Naive thymus-derived CD8-positive, alpha-beta T cell (primary cell): ENCODE data around the gene ALPP. TPM values are rescaled to one million over a fixed set of nuclear protein-coding genes. Genes with fewer than 3 reads are reported as not detected.
"Not testable (repeated sequence)": the region's sequence is repeated elsewhere in the genome, so short reads cannot be mapped to it uniquely, and the experiment has no call there.

Experiments
- ATAC-seq, 2 donors: fragments of 150-1000 bp; cut with Tn5 transposase in 1 of 2; sonication (Bioruptor Pico), chemical (Tn5 transposase) in 1 of 2; 1 replicate in 1 of 2; 2 replicates in 1 of 2; pipeline ENCODE4 v1.10.0; 2021; ENCODE audit warnings: mild to moderate bottlenecking in 2 of 2, moderate library complexity in 2 of 2
- POLR2A ChIA-PET: fragments of 350-600 bp; sonication (Branson Sonifier 250); formaldehyde crosslinking; loops from one replicate; lab custom pipeline; 2021; ENCODE audit warnings: antibody characterized with exemption; lab: Charles Lee
- DNase-seq, 10 donors: peaks; one replicate each; pipeline versions ENCODE4 v3.0.0 to v3.0.0-alpha.2; 2020 to 2022
- H3K27ac Mint-ChIP-seq, 10 donors: one replicate each; pipeline ENCODE4 v1.8.0; 2020 to 2022; ENCODE audit warnings: mild to moderate bottlenecking in 10 of 10, mixed read lengths in 10 of 10, moderate library complexity in 4 of 10, inconsistent platforms in 1 of 10
- H3K27me3 Mint-ChIP-seq, 5 donors: one replicate each; pipeline ENCODE4 v1.8.0; 2021 to 2022; ENCODE audit warnings: mixed read lengths in 5 of 5
- H3K36me3 Mint-ChIP-seq, 3 donors: one replicate each; pipeline ENCODE4 v1.8.0; 2020 to 2022; ENCODE audit warnings: mixed read lengths in 3 of 3, mild to moderate bottlenecking in 2 of 3, inconsistent platforms in 1 of 3
- H3K4me1 Mint-ChIP-seq, 4 donors: one replicate each; pipeline ENCODE4 v1.8.0; 2021 to 2022; ENCODE audit warnings: mixed read lengths in 4 of 4
- H3K4me3 Mint-ChIP-seq, 10 donors: one replicate each; pipeline ENCODE4 v1.8.0; 2020 to 2022; ENCODE audit warnings: mild to moderate bottlenecking in 10 of 10, mixed read lengths in 10 of 10, moderate library complexity in 6 of 10, inconsistent platforms in 1 of 10
- H3K9me3 Mint-ChIP-seq, 9 donors: one replicate each; pipeline ENCODE4 v1.8.0; 2020 to 2022; ENCODE audit warnings: mixed read lengths in 9 of 9, mild to moderate bottlenecking in 3 of 9, inconsistent platforms in 1 of 9, moderate library complexity in 1 of 9
- polyA plus RNA-seq, 3 donors: library from polyadenylated mRNA; unstranded; fragments of 300-500 nt; fragmentation: Illumina TruSeq; gene quantifications; one replicate each; pipeline ENCODE4 v1.2.3, GENCODE V29; 2021
- total RNA-seq, 8 experiments: library from RNA in 2 of 8; stranded (reverse) in 2 of 8; gene quantifications; one replicate each; pipeline ENCODE4 v1.2.3 and lab custom pipeline; 2021 to 2026

The ALPP gene
- total and polyA plus RNA-seq, 5 experiments from 2014 or later = not detected

DNA sequence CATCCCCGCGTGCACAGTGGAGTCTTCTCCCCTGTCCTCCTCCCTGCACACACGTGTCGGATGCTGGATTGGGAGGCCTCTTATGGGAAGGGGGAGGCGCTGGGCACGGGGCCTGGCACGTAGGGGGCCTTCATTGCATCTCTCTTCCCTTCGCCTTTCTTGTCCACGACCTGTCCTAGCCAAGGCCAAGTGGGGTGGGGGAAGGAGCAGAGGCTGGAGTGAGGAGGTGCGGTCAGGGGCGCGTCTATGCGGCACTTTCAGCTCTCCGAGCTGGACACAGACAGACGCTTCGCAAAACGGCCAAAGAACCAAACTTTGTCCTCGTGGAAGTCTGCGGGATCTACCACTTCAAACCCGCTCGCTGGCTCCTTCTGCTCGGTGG is 41.5 kb downstream of the ALPP start:
- peaks cover 0 to 15% (median 0%) of the 10 kb centered on the region in 9 donors for H3K9me3 Mint-ChIP-seq
- no peak for DNase-seq
- no peak overlapping the region for H3K27ac Mint-ChIP-seq
- peaks cover 20 to 52% (median 26%) of the 10 kb centered on the region in 5 donors for H3K27me3 Mint-ChIP-seq
- H3K36me3 Mint-ChIP-seq = peaks cover 0 to 16% (median 0%) of the 10 kb centered on the region in 3 donors
- no peak for ATAC-seq
- POLR2A ChIA-PET = no interaction called here
- H3K4me3 Mint-ChIP-seq = peak overlapping the region in 8 of 10 donors; percentile 42 to 78 (median 52)
- peaks cover 6 to 21% (median 17%) of the 10 kb centered on the region in 4 donors for H3K4me1 Mint-ChIP-seq

DNA sequence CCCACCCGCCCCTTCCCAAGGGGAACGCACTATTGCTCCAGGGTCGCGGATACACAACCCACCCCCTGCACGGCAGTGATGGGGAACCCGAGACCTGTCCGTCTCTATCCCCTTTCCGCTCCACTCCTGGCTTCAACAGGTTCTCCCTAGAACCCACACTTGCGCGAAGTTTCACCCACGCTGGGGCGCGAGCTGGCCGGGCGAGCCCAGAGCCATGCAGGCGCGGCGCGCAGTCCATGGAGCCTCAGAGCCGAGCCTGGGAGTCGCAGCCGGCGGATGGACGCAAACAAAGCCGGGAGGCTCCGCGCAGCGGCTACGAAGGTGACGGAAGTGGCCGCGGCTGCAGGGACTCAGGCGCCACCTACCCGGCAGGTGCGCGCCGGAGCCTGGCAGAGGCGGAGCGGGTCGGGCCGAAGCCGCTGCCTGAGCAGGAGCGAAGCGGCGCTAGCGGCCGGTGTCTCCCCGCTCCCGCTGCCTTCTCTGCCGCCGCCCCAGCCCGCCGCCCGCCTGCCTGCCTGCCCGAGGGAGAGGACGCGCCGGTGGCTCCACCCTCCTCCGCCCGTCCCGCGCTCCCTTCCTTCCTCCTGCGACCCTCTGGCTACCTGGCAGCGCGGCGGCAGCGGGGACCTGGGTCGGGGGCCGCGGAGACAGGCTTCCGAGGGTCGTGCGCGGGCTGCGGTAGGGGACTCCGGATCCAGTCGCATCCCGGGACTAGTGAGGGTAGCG is 42.1 kb downstream of the ALPP start:
- no peak overlapping the region for H3K27ac Mint-ChIP-seq
- H3K27me3 Mint-ChIP-seq = peaks cover 19 to 49% (median 25%) of the 10 kb centered on the region in 5 donors
- H3K9me3 Mint-ChIP-seq = peaks cover 0 to 15% (median 0%) of the 10 kb centered on the region in 9 donors
- peaks cover 6 to 21% (median 17%) of the 10 kb centered on the region in 4 donors for H3K4me1 Mint-ChIP-seq
- DNase-seq (peak in 7 of 10 donors; percentile 14 to 46 (median 28)), ATAC-seq (peak; percentile 85 to 91)
- peaks cover 0 to 16% (median 0%) of the 10 kb centered on the region in 3 donors for H3K36me3 Mint-ChIP-seq
- POLR2A ChIA-PET = no interaction called here
- H3K4me3 Mint-ChIP-seq = peak overlapping the region in 9 of 10 donors; percentile 36 to 78 (median 56)

DNA sequence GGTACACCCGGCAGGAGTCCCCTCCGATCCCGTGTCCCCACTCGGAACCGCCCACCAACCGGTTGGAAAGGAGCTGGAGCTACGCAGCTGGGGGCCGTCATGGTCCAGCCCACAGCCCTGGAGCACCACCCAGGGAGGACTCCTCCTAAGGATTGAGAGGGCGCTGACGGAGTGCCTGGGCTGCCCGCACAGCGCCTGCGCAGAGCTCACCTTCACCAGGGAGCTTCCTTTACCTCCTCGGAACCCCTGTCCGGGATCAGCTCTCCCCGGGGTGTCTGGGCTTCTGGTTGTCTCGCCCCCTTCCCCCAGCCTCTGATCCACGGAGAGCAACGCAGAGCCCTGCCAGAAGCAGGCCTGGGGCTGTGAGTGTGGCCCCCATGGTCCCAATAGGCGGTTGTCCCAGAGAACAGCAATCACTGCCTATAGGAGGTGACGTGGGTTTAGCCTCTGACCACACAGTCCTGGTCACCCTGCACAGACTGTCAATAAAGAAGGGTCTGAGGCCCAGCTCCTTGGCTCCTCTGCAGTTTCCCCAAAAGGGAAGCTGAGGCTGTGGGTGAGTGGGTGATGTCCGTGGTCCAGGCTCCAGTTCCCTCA is 42.7 kb downstream of the ALPP start:
- POLR2A ChIA-PET = no interaction called here

DNA sequence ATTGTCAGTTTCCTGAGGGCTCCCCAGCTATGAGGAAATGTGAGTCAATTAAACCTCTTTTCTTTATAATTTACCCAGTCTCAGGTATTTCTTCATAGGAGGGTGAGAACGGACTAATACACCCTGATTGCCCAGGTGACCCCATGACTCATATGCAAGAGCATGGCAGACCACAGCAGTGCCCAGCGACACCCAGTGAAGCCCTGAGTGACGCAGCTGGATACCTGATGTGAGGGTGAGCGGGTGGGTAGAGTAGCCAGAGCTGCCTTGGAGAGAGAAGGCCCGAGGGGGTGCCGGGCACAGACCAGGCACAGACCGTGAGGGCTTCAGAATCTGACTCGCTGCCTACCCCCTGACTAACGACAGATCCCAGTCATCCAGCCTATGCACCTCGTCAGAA is 43.5 kb downstream of the ALPP start:
- peaks cover 0 to 15% (median 0%) of the 10 kb centered on the region in 9 donors for H3K9me3 Mint-ChIP-seq
- ATAC-seq (no peak), DNase-seq (no peak)
- H3K4me1 Mint-ChIP-seq = peaks cover 6 to 21% (median 17%) of the 10 kb centered on the region in 4 donors
- H3K36me3 Mint-ChIP-seq = peaks cover 0 to 16% (median 0%) of the 10 kb centered on the region in 3 donors
- POLR2A ChIA-PET = no interaction called here
- H3K4me3 Mint-ChIP-seq = peak overlapping the region; percentile 38 to 84 (median 64)
- H3K27me3 Mint-ChIP-seq = peaks cover 16 to 38% (median 23%) of the 10 kb centered on the region in 5 donors
- no peak overlapping the region for H3K27ac Mint-ChIP-seq

More for the DNA sequence above, 42.7 kb downstream of the ALPP start:
- Mint-ChIP-seq H3K27ac (no peak overlapping the region), H3K36me3 (peaks cover 0 to 16% (median 0%) of the 10 kb centered on the region in 3 donors), H3K27me3 (peaks cover 16 to 42% (median 23%) of the 10 kb centered on the region in 5 donors), H3K4me3 (peak overlapping the region in 9 of 10 donors; percentile 38 to 84 (median 64)), H3K4me1 (peaks cover 6 to 21% (median 17%) of the 10 kb centered on the region in 4 donors), H3K9me3 (peaks cover 0 to 15% (median 0%) of the 10 kb centered on the region in 9 donors)
- DNase-seq (no peak), ATAC-seq (peak; percentile 13 to 19)

DNA sequence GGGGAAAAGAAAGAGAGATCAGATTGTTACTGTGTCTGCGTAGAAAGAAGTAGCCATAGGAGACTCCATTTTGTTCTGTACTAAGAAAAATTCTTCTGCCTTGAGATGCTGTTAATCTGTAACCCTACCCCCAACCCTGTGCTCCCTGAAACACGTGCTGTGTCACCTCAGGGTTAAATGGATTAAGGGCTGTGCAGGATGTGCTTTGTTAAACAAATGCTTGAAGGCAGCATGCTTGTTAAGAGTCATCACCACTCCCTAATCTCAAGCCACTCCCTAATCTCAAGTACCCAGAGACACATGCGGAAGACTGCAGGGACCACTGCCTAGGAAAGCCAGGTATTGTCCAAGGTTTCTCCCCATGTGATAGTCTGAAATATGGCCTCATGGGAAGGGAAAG is 44.4 kb downstream of the ALPP start:
- ATAC-seq, H3K4me3 Mint-ChIP-seq, DNase-seq, POLR2A ChIA-PET, H3K27ac Mint-ChIP-seq: not testable (repeated sequence)
- Mint-ChIP-seq H3K27me3 (peaks cover 18 to 31% (median 22%) of the 10 kb centered on the region in 5 donors), H3K36me3 (peaks cover 0 to 16% (median 0%) of the 10 kb centered on the region in 3 donors), H3K4me1 (peaks cover 6 to 21% (median 17%) of the 10 kb centered on the region in 4 donors), H3K9me3 (peaks cover 0 to 15% (median 0%) of the 10 kb centered on the region in 9 donors)

DNA sequence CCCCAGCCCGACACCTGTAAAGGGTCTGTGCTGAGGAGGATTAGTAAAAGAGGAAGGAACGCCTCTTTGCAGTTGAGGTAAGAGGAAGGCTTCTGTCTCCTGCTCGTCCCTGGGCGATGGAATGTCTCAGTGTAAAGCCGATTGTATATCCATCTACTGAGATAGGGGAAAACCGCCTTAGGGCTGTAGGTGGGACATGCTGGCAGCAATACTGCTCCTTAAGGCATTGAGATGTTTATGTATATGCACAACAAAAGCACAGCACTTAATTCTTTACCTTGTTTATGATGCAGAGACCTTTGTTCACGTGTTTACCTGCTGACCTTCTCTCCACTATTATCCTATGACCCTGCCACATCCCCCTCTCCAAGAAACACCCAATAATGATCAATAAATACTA is 44.9 kb downstream of the ALPP start:
- H3K27ac Mint-ChIP-seq, H3K4me3 Mint-ChIP-seq, ATAC-seq, DNase-seq, POLR2A ChIA-PET: not testable (repeated sequence)
- Mint-ChIP-seq H3K4me1 (peaks cover 3 to 16% (median 14%) of the 10 kb centered on the region in 4 donors), H3K9me3 (peaks cover 0 to 15% (median 0%) of the 10 kb centered on the region in 9 donors), H3K36me3 (peaks cover 0 to 16% (median 0%) of the 10 kb centered on the region in 3 donors), H3K27me3 (peaks cover 14 to 29% (median 18%) of the 10 kb centered on the region in 5 donors)

DNA sequence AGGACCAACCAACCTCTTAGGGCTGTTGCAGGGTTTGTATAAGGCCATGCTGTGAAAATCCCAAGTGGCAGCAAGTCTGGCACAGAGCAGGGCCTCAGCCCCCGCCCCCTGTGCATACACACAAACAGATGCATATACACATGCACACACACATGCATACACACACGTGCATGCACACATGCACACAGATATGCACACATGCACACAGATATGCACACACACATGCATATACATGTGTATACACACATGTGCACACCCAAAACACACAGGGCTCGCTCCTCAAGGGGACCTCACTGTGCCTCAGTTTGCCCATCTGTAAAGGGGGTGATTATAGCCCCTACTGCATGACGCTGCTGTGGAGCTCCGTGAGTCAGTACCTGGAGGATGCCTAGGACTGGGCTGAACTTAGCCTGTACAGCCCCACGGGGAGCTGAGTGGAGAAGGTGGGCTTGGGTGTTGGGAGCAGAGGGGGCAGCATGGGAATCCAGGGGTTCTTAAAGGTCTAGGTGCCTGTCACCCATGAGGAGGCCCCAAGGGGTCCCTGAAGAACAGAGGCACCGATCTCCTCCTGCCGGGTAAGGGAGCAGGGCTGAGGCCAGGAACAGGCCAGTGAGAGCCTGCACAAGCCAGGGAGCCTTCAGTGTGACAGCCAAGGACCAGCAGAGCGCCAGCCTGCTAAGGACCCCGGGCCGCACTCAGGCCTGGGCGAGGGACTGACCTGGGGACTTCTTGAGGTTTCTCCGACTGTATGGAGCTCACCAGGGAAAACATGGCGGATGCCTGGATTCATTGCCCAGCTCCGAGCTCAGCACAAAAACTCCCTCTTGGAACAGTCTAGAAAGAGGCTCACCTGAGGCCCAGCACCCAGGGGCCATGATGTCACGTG is 53.4 kb downstream of the ALPP start:
- H3K27me3 Mint-ChIP-seq = peaks cover 0 to 2% (median 0%) of the 10 kb centered on the region in 5 donors
- H3K4me3 Mint-ChIP-seq = no peak overlapping the region
- H3K36me3 Mint-ChIP-seq = no peaks in the 10 kb centered on the region
- ATAC-seq = no peak
- DNase-seq = no peak
- no peaks in the 10 kb centered on the region for H3K9me3 Mint-ChIP-seq
- POLR2A ChIA-PET = no interaction called here
- H3K4me1 Mint-ChIP-seq = no peaks in the 10 kb centered on the region
- H3K27ac Mint-ChIP-seq = no peak overlapping the region

Other genes starting within 250 kb of the ALPP start
- not detected for gene ALPG, start 28.1 kb downstream of the ALPP start, total RNA-seq
- gene ALPG, start 28.1 kb downstream of the ALPP start, polyA plus RNA-seq = not detected
- gene ALPI, start 77.4 kb downstream of the ALPP start, total RNA-seq = not detected
- not detected for gene ALPI, start 77.4 kb downstream of the ALPP start, polyA plus RNA-seq
- not detected for gene ECEL1, start 109.1 kb downstream of the ALPP start, total RNA-seq
- not detected for gene ECEL1, start 109.1 kb downstream of the ALPP start, polyA plus RNA-seq
- gene PRSS56, start 141.6 kb downstream of the ALPP start, total RNA-seq = not detected
- not detected for gene PRSS56, start 141.6 kb downstream of the ALPP start, polyA plus RNA-seq
- not detected for gene CHRND, start 147.4 kb downstream of the ALPP start, total RNA-seq
- not detected for gene CHRND, start 147.4 kb downstream of the ALPP start, polyA plus RNA-seq
- gene CHRNG, start 160.9 kb downstream of the ALPP start, total RNA-seq = not detected
- gene CHRNG, start 160.9 kb downstream of the ALPP start, polyA plus RNA-seq = under 1 TPM in 1 of 3 donors, not detected in 2; 0.59 TPM
- gene TIGD1, start 171.8 kb downstream of the ALPP start, total RNA-seq = 10 to 100 TPM; 28.2 to 29.5 TPM
- 10 to 100 TPM; 10.0 to 18.6 (median 14.2) TPM for gene TIGD1, start 171.8 kb downstream of the ALPP start, polyA plus RNA-seq
- gene EIF4E2, start 171.9 kb downstream of the ALPP start, total RNA-seq = 10 to 100 TPM; 61.5 to 64.0 TPM
- 10 to 100 TPM; 41.5 to 49.3 (median 43.6) TPM for gene EIF4E2, start 171.9 kb downstream of the ALPP start, polyA plus RNA-seq